Lower lobe of right lung (tissue), 2 donors: Measurements from ENCODE around the gene CDC42. TPM values are rescaled to one million over a fixed set of nuclear protein-coding genes. Genes with fewer than 3 reads are reported as not detected.

Source experiments
- ATAC-seq, 2 donors: fragments of 200-7000 bp; cut with Tn5 transposase; one replicate each; pipeline ENCODE4 v1.9.1; 2020 to 2022; ENCODE audit warnings: mild to moderate bottlenecking in 2 of 2, moderate library complexity in 2 of 2
- DNase-seq: peaks from one replicate; pipeline ENCODE4 v3.0.0-alpha.2; 2020
- H3K27ac ChIP-seq: fragments of 200-600 bp; one replicate; pipeline ENCODE4 v1.8.0; 2022
- H3K27me3 ChIP-seq: fragments of 200-600 bp; one replicate; pipeline ENCODE4 v1.8.0; 2022; ENCODE audit warnings: low read depth
- H3K36me3 ChIP-seq: fragments of 200-600 bp; one replicate; pipeline ENCODE4 v1.8.0; 2022; ENCODE audit warnings: mild to moderate bottlenecking
- H3K4me1 ChIP-seq: fragments of 200-600 bp; one replicate; pipeline ENCODE4 v1.8.0; 2022
- H3K4me3 ChIP-seq: fragments of 200-600 bp; one replicate; pipeline ENCODE4 v1.8.0; 2022; ENCODE audit warnings: mild to moderate bottlenecking
- H3K9me3 ChIP-seq: fragments of 200-600 bp; one replicate; pipeline ENCODE4 v1.8.0; 2022
- CTCF ChIP-seq: fragments of 200-600 bp; IDR thresholded peaks from one replicate; pipeline ENCODE4 v1.8.0; 2022; ENCODE audit warnings: antibody characterized with exemption, mild to moderate bottlenecking
- intact Hi-C: fragments of 100-400 bp; cut with DNase I; formaldehyde crosslinking; loops from one replicate; pipeline ENCODE4 v1.11.0; 2022
- total RNA-seq: library from RNA; stranded (reverse); fragmentation: NEBNext Ultra II Directional; extraction: Animal tissue kit (Norgen Biotek cat#: 25700); gene quantifications from one replicate; pipeline ENCODE4 v1.2.1, GENCODE V29; 2021
- donor health status: DM: no; HTN: yes; CAD: no; lungs with severe emphysema.

CDC42 gene
- total RNA-seq, 1 donor from 2014 or later, result 255 TPM

- Histone ChIP-seq H3K9me3 (no peaks in the 10 kb centered on the region), H3K27ac (peak overlapping the region; percentile 40), H3K36me3 (no peaks in the 10 kb centered on the region), H3K4me1 (peaks cover 3% of the 10 kb centered on the region), H3K27me3 (no peaks in the 10 kb centered on the region), H3K4me3 (no peak overlapping the region)
- no peak for TF ChIP-seq CTCF
- ATAC-seq (peak; percentile 85 to 91), DNase-seq (peak; percentile 64)
- intact Hi-C loops, result no loop called here
Measured at GRCh38 chr1:22018583-22019559, 33.6 kb upstream of the CDC42 start.

- H3K4me3 ChIP-seq, result no peak overlapping the region
- H3K9me3 ChIP-seq, result no peaks in the 10 kb centered on the region
- DNase-seq (no peak), ATAC-seq (no peak)
- no peaks in the 10 kb centered on the region for H3K36me3 ChIP-seq
- H3K27ac ChIP-seq, result no peak overlapping the region
- H3K27me3 ChIP-seq, result no peaks in the 10 kb centered on the region
- intact Hi-C loops, result no loop called here
- no peak for TF ChIP-seq CTCF
- peaks cover 9% of the 10 kb centered on the region for H3K4me1 ChIP-seq
Measured at GRCh38 chr1:22021061-22021460, 31.4 kb upstream of the CDC42 start.

GRCh38 chr1:22024485-22025367 is 27.8 kb upstream of the CDC42 start:
- Histone ChIP-seq H3K36me3 (no peaks in the 10 kb centered on the region), H3K9me3 (no peaks in the 10 kb centered on the region), H3K27ac (peak overlapping the region; percentile 99), H3K4me1 (peaks cover 9% of the 10 kb centered on the region), H3K27me3 (no peaks in the 10 kb centered on the region), H3K4me3 (peak overlapping the region; percentile 94)
- TF ChIP-seq CTCF, result peak; percentile 8
- intact Hi-C loops, result no loop called here
- DNase-seq (peak; percentile 68), ATAC-seq (peak; percentile 53 to 77)

- DNase-seq (peak; percentile 83), ATAC-seq (peak; percentile 96 to 97)
- peaks cover 3% of the 10 kb centered on the region for H3K36me3 ChIP-seq
- no peaks in the 10 kb centered on the region for H3K27me3 ChIP-seq
- peak overlapping the region; percentile 99 for H3K27ac ChIP-seq
- H3K4me1 ChIP-seq, result peaks cover 9% of the 10 kb centered on the region
- no peak for TF ChIP-seq CTCF
- H3K9me3 ChIP-seq, result no peaks in the 10 kb centered on the region
- intact Hi-C loops, result no loop called here
- peak overlapping the region; percentile 94 for H3K4me3 ChIP-seq
Measured at GRCh38 chr1:22025368-22026155, 26.9 kb upstream of the CDC42 start.

- Histone ChIP-seq H3K36me3 (peaks cover 6% of the 10 kb centered on the region), H3K4me1 (peaks cover 13% of the 10 kb centered on the region), H3K4me3 (no peak overlapping the region), H3K27ac (no peak overlapping the region), H3K27me3 (no peaks in the 10 kb centered on the region), H3K9me3 (no peaks in the 10 kb centered on the region)
- ATAC-seq, result no peak
- no peak for DNase-seq
- TF ChIP-seq CTCF, result no peak
- intact Hi-C loops, result no loop called here
Measured at GRCh38 chr1:22026924-22027289, 25.6 kb upstream of the CDC42 start.
